ENCODE measurements around the gene CCDC144A.

DNA sequence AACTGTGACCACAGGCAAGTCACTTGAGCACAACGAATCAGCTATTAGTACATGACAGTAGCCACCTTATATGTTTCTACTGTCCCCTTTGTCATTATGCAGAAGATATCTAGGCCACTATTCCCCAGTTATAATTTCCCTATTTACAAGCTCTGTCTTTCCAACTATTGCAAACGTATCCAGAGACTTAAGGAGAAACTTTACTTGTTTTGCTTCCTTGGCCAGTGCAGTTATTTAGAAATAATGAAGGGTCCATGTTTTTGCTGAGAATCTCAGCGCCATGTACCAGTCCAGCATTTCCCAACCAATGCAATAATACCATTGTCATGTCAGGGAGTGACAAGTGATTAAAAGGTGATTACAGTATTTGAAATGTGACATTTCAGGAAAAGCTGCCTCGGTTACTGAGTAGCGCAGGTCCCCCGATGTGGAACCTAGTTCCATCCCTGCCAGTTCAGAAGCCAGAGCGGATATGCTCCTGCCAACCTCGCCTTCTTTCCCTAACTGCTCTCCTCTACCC lies 37.1 kb upstream of the CCDC144A start:
- TF ChIP-seq POLR2AphosphoS5 (IDR thresholded peaks at IDR 0.05), result no peak
- TF ChIP-seq, protein P1, sequence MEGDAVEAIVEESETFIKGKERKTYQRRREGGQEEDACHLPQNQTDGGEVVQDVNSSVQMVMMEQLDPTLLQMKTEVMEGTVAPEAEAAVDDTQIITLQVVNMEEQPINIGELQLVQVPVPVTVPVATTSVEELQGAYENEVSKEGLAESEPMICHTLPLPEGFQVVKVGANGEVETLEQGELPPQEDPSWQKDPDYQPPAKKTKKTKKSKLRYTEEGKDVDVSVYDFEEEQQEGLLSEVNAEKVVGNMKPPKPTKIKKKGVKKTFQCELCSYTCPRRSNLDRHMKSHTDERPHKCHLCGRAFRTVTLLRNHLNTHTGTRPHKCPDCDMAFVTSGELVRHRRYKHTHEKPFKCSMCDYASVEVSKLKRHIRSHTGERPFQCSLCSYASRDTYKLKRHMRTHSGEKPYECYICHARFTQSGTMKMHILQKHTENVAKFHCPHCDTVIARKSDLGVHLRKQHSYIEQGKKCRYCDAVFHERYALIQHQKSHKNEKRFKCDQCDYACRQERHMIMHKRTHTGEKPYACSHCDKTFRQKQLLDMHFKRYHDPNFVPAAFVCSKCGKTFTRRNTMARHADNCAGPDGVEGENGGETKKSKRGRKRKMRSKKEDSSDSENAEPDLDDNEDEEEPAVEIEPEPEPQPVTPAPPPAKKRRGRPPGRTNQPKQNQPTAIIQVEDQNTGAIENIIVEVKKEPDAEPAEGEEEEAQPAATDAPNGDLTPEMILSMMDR (IDR thresholded peaks at IDR 0.05), result no peak
- TF ChIP-seq POLR2A (IDR thresholded peaks at IDR 0.05), result no peak

All from gastroesophageal sphincter (tissue), 3 donors.